WTC11 (cell line): ENCODE data around the gene NOXO1. TPM values are rescaled to one million over a fixed set of nuclear protein-coding genes. Genes with fewer than 3 reads are reported as not detected.

ENCODE experiments used
- ATAC-seq: fragments of 200-7000 bp; cut with Tn5 transposase; 2 replicates; pipeline ENCODE4 v1.10.0; 2021; ENCODE audit warnings: mild to moderate bottlenecking, moderate library complexity
- CTCF ChIA-PET: fragments of 300-600 bp; sonication (Branson Sonifier 250); formaldehyde crosslinking; loops from one replicate; lab custom pipeline; 2021; ENCODE audit warnings: antibody characterized with exemption; lab: Charles Lee
- POLR2A ChIA-PET: fragments of 350-600 bp; sonication (Branson Sonifier 250); formaldehyde crosslinking; loops from one replicate; lab custom pipeline; 2021; ENCODE audit warnings: antibody characterized with exemption; lab: Charles Lee
- DNase-seq: peaks from one replicate; pipeline ENCODE4 v3.0.0; 2021; ENCODE audit warnings: low spot score
- H3K27ac Mint-ChIP-seq: 2 replicates; pipeline ENCODE4 v1.8.0; 2021; ENCODE audit warnings: mixed read lengths
- H3K27me3 Mint-ChIP-seq: 2 replicates; pipeline ENCODE4 v1.8.0; 2021; ENCODE audit warnings: low read depth, mild to moderate bottlenecking, moderate library complexity, mixed read lengths
- H3K36me3 Mint-ChIP-seq: 2 replicates; pipeline ENCODE4 v1.8.0; 2021; ENCODE audit warnings: mixed read lengths
- H3K4me1 Mint-ChIP-seq: 2 replicates; pipeline ENCODE4 v1.8.0; 2022; ENCODE audit warnings: mixed read lengths
- H3K4me3 Mint-ChIP-seq: 2 replicates; pipeline ENCODE4 v1.8.0; 2021; ENCODE audit warnings: mild to moderate bottlenecking, moderate library complexity, mixed read lengths
- H3K9me3 Mint-ChIP-seq: 2 replicates; pipeline ENCODE4 v1.8.0; 2021; ENCODE audit warnings: mixed read lengths
- ATF1 ChIP-seq: sonication (generic); formaldehyde crosslinking; IDR thresholded peaks from 2 replicates; pipeline ENCODE4 v1.8.1; 2023; ENCODE audit warnings: mild to moderate bottlenecking, moderate library complexity, missing genetic modification reagents
- ATF2 ChIP-seq: sonication (generic); formaldehyde crosslinking; IDR thresholded peaks from 2 replicates; pipeline ENCODE4 v1.8.1; 2022; ENCODE audit warnings: low read depth, missing genetic modification reagents, borderline replicate concordance
- CBFB ChIP-seq: sonication (generic); formaldehyde crosslinking; IDR thresholded peaks from 2 replicates; pipeline ENCODE4 v1.8.1; 2022; ENCODE audit warnings: mild to moderate bottlenecking, low read depth, missing genetic modification reagents
- CREM ChIP-seq: sonication (generic); formaldehyde crosslinking; IDR thresholded peaks from 2 replicates; pipeline ENCODE4 v1.8.1; 2022; ENCODE audit warnings: mild to moderate bottlenecking, missing genetic modification reagents, moderate library complexity
- E2F4 ChIP-seq: sonication (generic); formaldehyde crosslinking; IDR thresholded peaks from 2 replicates; pipeline ENCODE4 v1.8.1; 2022; ENCODE audit warnings: low read depth, mild to moderate bottlenecking, moderate library complexity, missing genetic modification reagents, borderline replicate concordance
- ETV6 ChIP-seq: sonication (generic); formaldehyde crosslinking; IDR thresholded peaks from 2 replicates; pipeline ENCODE4 v1.8.1; 2022; ENCODE audit warnings: mild to moderate bottlenecking, missing genetic modification reagents
- JAZF1 ChIP-seq: fragments of 250-450 bp; sonication (Bioruptor Pico); IDR thresholded peaks from 2 replicates; pipeline ENCODE4 v1.9.0; 2021; ENCODE audit warnings: moderate library complexity, mild to moderate bottlenecking, inconsistent platforms
- MAX ChIP-seq: sonication (generic); formaldehyde crosslinking; IDR thresholded peaks from 2 replicates; pipeline ENCODE4 v1.8.0; 2022; ENCODE audit warnings: mild to moderate bottlenecking, missing genetic modification reagents
- MLX ChIP-seq: sonication (generic); formaldehyde crosslinking; IDR thresholded peaks from 2 replicates; pipeline ENCODE4 v1.8.1; 2023; ENCODE audit warnings: mild to moderate bottlenecking, missing genetic modification reagents, moderate library complexity
- MXD4 ChIP-seq: fragments of 250-450 bp; sonication (Bioruptor Pico); IDR thresholded peaks from 2 replicates; pipeline ENCODE4 v1.8.0; 2021; ENCODE audit warnings: mild to moderate bottlenecking, moderate library complexity, borderline replicate concordance
- MYBL2 ChIP-seq: sonication (generic); formaldehyde crosslinking; IDR thresholded peaks from 2 replicates; pipeline ENCODE4 v1.8.1; 2023; ENCODE audit warnings: mild to moderate bottlenecking, moderate library complexity, missing genetic modification reagents
- NFE2L1 ChIP-seq: sonication (generic); formaldehyde crosslinking; IDR thresholded peaks from 2 replicates; pipeline ENCODE4 v1.8.1; 2023; ENCODE audit warnings: missing genetic modification reagents
- NR1H2 ChIP-seq: sonication (generic); formaldehyde crosslinking; IDR thresholded peaks from 2 replicates; pipeline ENCODE4 v1.9.0; 2021; ENCODE audit warnings: mild to moderate bottlenecking, moderate library complexity, missing genetic modification reagents
- NR2C2 ChIP-seq: sonication (generic); formaldehyde crosslinking; IDR thresholded peaks from 2 replicates; pipeline ENCODE4 v1.8.0; 2022; ENCODE audit warnings: mild to moderate bottlenecking, missing genetic modification reagents
- USF1 ChIP-seq: sonication (generic); formaldehyde crosslinking; IDR thresholded peaks from 2 replicates; pipeline ENCODE4 v1.8.0; 2022; ENCODE audit warnings: mild to moderate bottlenecking, missing genetic modification reagents
- ZBTB21 ChIP-seq: sonication (generic); formaldehyde crosslinking; IDR thresholded peaks from 2 replicates; pipeline ENCODE4 v1.8.1; 2023; ENCODE audit warnings: mild to moderate bottlenecking, missing genetic modification reagents, borderline replicate concordance
- ZNF281 ChIP-seq: sonication (generic); formaldehyde crosslinking; IDR thresholded peaks from 2 replicates; pipeline ENCODE4 v1.8.0; 2023; ENCODE audit warnings: mild to moderate bottlenecking, missing genetic modification reagents
- ZNF396 ChIP-seq: fragments of 250-450 bp; sonication (Bioruptor Pico); IDR thresholded peaks from 2 replicates; pipeline ENCODE4 v1.8.0; 2021; ENCODE audit warnings: mild to moderate bottlenecking, moderate library complexity, borderline replicate concordance
- total RNA-seq: library from RNA; stranded (reverse); gene quantifications from 3 replicates; pipeline ENCODE4 v1.2.3, GENCODE V29; 2021

NOXO1 gene
- total RNA-seq, 1 experiment from 2014 or later = 5.7 TPM

GRCh38 chr16:1978476-1979120 is 2.7 kb downstream of the NOXO1 start (continued):
- no peak for TF ChIP-seq E2F4 (CRISPR knock-in tag)
- 0 out of 2 replicates have a peak, but pooled peaks have one; percentile 2 for TF ChIP-seq MYBL2 (CRISPR knock-in tag)
- no peak for TF ChIP-seq USF1

- POLR2A ChIA-PET = interaction anchor here (1.2 to 1.6 kb wide), 2 partner anchors 13 to 14 kb away, joined by 3 to 7 read pairs; partner anchors contain the start of gene RPS2
- Mint-ChIP-seq H3K4me1 (peaks cover 16% of the 10 kb centered on the region), H3K4me3 (no peak overlapping the region), H3K9me3 (no peaks in the 10 kb centered on the region), H3K27me3 (peaks cover 33% of the 10 kb centered on the region), H3K27ac (no peak overlapping the region)
- ATAC-seq = no peak
- no peak for DNase-seq
- TF ChIP-seq MXD4 (CRISPR knock-in tag) (no peak), MAX (CRISPR knock-in tag) (no peak), CREM (CRISPR knock-in tag) (no peak), E2F4 (CRISPR knock-in tag) (no peak), MLX (CRISPR knock-in tag) (no peak), NR2C2 (CRISPR knock-in tag) (no peak), NFE2L1 (CRISPR knock-in tag) (no peak), ATF1 (CRISPR knock-in tag) (no peak), CBFB (CRISPR knock-in tag) (no peak), ZNF396 (CRISPR knock-in tag) (no peak), ZBTB21 (CRISPR knock-in tag) (no peak), NR1H2 (no peak), ATF2 (no peak)
- TF ChIP-seq, all 79 proteins: peak for 0
- peaks cover 10% of the 10 kb centered on the region for H3K36me3 Mint-ChIP-seq
- CTCF ChIA-PET = interaction anchor here (1.5 kb wide), 1 partner anchor 26 kb away, joined by 3 read pairs; no protein-coding TSS in a partner anchor
Measured at GRCh38 chr16:1977875-1978268, 3.4 kb downstream of the NOXO1 start.

GRCh38 chr16:1976951-1977874 is 4.1 kb downstream of the NOXO1 start:
- peaks cover 26% of the 10 kb centered on the region for H3K27me3 Mint-ChIP-seq
- DNase-seq (no peak), ATAC-seq (no peak)
- ChIA-PET CTCF (interaction anchor here (0.7 to 1.5 kb wide), 2 partner anchors 27 to 82 kb away, joined by 3 to 4 read pairs; no protein-coding TSS in a partner anchor), POLR2A (no interaction called here)
- H3K36me3 Mint-ChIP-seq = peaks cover 10% of the 10 kb centered on the region
- H3K4me1 Mint-ChIP-seq = peaks cover 18% of the 10 kb centered on the region
- no peak overlapping the region for H3K4me3 Mint-ChIP-seq
- H3K9me3 Mint-ChIP-seq = no peaks in the 10 kb centered on the region
- H3K27ac Mint-ChIP-seq = no peak overlapping the region
- TF ChIP-seq ETV6 (CRISPR knock-in tag) (no peak), E2F4 (CRISPR knock-in tag) (no peak), NR1H2 (no peak), JAZF1 (no peak), ZNF281 (no peak)
